ENCODE measurements around the gene FAM216B.
"Not testable (repeated sequence)": the region's sequence is repeated elsewhere in the genome, so short reads cannot be mapped to it uniquely, and the experiment has no call there.

Gene FAM216B

DNA sequence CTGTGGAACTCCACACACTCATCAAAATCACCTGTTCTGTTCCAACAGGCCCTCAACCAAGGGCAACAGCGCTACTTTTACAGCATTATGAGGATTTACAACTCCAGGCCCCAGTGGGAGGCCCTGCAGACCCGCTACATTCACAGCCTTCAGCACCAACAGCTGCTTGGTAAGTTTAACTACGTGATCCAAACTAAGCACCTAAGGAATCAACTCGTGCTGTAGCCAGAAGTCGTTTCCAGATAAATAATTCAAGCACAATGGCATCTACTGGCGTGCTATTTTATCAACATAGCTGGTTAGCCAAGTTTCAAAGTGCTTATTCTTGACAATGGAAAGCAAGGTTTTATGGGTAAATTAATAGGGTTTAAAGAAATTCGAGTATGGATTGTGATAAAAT lies 5.3 kb downstream of the FAM216B start:
- no peak for DNase-seq

DNA sequence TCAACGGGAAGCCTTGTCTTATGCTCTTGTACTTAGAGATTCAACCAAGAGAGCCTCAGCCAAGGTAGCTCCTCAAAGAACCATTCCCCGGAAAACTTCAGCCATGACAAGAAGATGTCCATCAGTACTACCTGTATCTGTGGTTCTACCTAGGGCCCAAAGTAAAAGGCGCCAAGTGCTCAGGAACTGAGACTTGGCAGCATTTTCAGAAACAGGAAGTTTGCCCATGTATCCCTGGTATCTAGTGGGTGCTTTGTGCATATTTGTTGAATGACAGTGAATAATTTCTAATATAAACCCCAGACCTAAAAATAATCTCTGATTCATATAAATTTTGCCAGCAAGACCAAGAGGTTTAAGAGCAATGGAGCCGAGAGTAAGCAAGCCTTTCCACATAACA lies 7.2 kb downstream of the FAM216B start:
- no peak for DNase-seq

DNA sequence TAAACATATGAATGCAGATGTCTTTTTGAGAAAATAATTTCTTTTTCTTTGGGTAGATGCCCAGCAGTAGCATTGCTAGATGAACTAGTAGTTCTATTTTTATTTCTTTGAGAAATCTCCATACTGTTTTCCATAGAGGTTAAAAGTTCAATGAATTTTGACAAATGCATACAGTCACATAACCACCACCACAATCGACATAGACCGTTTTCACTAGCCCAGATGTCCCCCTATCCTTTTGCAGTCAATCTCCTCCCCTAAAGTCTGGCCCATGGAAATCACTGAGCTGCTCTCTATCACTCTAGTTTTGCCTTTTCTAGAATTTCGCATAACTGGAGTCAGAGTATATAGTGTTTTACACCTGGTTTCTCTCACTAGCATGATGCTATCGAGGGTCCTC lies 10.8 kb downstream of the FAM216B start:
- no peak for DNase-seq

DNA sequence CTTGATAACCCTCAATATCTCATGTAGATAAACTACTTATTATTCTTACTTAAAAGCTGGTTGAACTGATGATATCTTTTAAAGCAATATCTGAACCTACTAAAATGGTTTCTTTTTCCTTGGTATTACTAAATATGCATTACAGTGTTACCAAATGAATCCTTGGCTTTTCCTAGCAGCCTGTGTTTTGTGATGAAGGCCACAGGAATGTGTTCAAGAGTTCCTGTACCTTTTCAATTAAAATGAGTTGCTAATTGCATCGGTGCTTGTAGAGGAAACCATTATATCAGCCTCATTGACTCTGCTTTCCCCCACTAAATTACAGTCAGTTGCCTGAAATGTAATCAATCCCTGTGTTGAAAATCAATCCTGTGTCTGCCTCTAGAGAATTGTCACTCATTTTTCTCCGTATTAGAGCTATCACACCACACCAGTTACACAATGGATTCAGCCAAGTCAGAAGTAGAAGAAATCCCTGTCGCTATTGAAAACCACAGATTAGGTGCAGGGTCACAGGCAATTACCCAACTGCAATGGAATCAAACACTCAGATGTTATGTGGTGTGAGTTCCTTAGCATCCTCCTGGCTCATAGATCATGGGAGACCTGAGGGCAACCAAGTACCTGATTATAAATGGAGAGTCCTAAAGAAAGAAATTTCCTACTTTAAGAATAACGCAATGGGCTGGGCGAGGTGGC lies 13.3 kb downstream of the FAM216B start:
- DNase-seq: no peak

DNA sequence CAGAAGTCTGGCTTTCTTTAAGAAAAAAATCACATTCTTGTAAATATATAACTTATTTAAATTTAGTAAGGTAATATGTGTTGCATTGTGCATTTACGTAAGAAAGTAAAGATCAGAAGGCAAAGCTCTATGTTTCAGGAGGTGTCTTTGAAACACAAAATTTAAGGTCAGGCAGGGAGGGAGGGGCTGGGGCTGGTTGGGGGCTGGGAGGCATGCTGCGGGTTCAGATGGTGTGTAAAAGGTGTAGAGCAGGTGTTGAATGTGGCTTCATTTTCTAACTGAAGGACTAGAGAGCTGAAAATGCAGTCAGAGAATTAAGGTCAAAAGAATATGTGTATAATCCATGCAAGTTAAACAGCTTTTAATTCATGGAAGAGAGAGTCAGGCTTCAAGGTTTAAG lies 14.3 kb downstream of the FAM216B start:
- DNase-seq: no peak

DNA sequence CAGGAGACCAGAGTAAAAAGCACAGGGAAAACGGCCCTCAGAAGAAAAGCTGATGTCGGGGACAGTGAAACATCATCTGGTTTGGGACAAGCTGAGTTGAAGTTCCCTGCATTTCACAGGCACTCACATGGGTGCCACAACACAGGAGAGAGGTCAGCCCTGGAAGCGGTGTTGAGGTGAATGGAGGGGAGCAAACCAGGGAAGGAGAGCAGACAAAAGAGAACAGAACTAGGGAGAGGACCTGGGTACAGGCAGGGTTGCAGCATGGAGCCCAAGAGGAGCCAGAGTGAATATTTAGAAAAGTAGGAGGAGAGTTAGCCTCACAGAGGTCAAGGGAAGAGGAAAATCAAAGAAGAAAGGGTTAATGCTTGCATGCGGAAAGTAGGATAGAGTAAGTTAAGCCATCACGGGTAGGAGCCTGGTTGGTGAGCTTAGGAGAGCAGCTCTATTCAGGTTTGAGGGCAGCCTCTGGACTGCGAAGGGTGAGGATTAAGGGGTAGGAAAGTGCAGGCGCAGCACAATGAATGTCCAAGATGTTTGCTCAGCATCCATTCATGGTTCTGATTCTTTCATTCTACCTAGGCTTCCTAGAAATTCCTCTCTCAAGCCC lies 15.5 kb downstream of the FAM216B start:
- DNase-seq: no peak

DNA sequence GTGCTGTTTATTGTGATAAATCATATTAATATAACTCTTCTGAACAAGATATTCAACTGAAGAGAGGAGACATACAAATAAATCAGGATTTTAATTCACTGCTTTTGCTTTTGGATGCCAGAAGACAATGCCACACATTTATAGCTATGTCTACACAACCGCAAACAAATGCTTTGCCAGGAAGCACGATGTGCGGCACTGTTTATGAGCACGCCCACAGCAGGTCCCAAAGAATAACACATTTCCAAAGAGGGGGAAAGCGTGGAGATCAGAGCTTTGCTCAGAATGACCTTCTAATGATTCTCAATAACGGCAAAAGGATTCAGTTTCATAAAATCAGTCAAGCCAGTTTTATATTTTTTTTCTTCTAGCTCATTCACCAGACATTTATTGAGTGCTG lies 16.7 kb downstream of the FAM216B start:
- DNase-seq: no peak

DNA sequence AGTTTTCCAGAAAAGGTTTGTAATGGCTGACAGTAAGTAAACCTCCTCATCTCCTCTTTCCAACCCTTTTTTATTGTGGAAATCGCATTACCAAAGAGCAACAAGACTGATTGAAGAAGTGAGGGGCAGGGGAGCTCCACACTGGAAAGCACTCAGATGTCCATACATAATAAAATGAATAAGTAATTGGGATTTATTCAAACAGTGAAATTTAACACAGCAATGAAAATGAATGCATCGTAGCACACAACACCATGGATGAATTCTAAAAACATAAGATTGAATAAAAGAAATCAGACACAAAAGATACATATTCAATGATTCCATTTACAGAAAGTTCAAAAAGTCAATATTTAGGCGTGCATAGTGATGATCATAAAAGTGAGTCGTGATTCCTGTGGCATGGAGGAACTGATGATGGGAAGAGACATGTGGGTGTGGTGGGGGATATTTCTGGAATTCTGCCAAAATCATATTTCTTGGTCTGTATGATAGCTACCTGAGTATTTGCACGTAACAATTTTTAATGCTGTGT lies 18.8 kb downstream of the FAM216B start:
- no peak for DNase-seq

DNA sequence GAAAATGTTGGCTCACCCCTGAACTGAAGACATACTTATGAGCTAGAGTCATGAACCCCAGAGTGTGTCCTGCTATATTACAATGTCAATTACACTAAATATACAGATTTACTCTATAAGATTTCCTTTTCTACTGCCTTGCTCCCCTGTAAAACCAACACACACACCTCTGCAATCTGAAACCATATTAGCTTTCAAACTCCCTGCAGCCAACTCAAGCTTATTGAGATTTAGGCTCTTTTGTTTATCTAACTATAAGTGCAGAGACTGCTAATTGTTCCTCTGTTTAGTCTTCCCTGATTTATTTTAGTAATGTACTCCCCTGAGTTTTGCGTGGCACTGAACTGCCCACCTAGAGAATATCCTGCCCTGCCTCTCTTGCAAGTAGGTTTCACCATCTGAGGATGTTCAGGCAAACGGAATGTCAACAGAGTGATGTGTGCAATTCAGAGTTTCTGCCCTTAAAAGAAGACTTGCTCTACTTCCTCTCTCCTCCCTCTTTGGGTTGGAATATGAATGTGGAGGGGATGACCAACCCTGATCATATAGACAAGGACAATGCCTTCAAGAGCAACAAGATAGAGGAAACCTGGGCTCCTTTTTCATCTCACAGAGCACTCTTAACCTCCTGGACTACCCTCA lies 22.3 kb downstream of the FAM216B start:
- no peak for DNase-seq

DNA sequence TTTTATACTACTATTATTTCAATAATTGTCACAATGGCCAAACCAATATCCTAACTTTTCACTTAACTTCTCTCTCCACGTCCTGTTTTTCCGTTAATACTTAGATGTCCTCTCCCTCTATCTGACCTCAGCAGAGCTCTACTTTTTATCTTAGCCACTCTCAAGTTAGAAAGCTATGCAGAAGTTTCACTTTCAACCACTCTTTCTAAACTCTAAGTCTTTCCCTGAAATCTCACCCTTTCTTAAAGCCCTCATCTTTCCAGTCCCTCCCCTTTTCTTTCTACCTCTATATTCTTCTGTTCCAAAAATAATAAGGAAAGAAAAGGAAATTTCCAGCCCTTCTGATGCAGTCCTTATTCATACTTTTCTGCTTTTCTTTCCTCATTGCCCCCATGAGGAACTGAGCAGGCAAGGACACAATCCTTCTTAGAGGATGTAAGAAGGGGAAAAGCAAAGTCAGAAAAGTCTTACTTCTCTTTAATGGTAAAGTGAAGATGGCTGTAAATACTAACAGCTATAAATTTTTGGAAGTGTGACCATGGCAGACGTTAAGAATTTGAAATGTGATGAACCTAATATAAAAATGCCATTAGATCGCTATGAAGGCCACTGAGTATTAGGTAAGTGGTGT lies 23.0 kb downstream of the FAM216B start:
- DNase-seq: no peak

DNA sequence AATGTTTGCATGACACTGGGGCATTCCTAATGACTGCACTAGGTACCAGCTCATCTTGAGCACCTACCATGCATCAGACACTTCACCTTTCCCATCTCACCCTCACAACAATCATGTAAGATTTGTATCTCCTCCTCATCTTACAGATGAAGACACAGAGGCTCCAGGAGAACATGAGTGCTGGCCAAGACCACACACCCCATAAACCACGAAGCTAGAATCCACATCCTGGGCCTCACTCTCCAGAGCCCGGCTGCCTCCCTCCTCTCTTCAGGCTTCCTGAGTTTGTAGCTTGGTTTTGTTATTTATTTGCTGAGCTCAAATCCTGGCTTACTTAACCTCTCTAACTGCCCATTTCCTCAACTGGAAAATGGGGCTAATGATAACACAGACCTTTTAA lies 25.9 kb downstream of the FAM216B start:
- DNase-seq: no peak

DNA sequence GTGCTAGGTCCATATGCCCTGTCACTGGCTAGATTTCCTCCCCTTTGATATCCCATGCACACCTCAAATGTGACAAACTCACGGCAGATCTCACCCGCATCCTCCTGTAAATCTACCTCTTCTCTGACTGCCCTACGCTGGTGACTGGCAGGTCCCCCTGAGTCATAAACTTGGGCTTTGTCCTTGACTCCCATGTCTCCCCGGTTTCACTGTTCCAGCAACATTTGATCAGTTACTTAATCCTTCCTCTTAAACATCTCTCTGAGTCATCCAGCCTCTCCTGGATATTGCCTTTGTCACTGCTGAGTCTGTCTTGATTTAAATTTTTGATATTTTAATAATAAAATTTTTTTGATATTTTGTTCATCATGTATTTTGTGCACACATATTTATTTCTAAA lies 26.5 kb downstream of the FAM216B start:
- DNase-seq: no peak

DNA sequence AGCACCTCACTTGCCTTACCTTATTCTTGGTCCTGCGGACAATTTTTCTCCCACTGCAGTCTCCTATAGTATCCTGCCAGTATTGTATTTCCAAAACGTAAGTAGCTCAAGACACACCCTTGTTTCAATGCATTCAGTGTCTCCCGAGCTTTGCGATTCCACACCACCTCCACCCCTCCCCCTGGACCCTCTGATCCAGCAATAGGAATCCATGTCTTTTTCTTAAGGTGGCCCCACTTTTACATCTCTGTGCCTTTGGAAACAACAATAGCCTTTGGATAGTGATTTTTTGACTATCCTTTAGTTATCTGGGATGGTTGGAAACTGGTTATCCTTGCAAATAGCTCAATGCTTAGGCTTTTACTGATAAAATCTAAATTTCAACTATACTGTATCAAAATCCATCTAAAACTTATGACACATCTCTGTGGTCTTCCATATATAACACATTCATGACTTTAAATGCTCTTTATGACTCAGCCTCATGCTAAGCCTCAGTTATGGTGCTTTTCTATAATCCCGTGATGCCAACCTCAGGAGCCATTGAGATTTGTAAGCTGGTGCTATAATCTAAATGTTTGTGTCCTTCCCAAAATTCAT lies 27.1 kb downstream of the FAM216B start:
- DNase-seq: no peak

DNA sequence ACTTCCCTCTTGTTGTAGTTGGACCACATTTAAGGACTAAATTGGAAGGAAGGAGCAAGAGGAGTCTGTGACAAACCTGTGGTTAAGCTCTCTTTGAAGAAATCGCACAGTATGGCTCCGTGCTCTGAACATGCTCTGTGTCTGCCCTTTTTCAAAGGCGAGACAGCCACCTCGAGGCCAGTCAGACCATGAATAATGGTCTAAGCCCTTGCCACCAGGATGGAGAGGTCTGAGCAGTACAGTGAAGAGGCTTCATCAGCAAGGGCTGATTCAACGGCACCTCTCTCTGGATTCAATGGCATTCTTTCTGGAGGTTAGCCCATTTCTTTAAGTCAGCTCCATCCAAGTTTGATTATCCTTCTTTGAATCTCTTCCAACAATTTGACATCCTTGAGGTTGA lies 30.9 kb downstream of the FAM216B start:
- DNase-seq: no peak

DNA sequence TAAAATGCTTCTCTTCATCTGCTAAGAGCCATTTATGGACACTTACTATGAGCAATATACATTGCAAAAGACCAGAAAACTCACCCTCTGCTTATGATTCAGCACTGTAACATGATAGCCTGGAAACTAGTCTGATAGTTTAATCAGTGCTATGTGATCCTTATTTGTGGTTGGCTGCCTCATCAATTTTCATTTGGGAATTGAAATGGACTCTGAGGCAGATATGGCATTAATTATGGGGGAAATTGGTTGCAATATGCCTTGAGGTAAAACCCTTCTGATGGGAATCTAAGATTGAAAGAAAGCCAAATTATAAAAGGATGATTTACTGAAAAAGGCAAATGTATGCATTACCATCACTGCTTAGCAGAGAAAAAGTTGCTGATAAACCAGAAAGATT lies 33.5 kb downstream of the FAM216B start:
- DNase-seq: no peak

DNA sequence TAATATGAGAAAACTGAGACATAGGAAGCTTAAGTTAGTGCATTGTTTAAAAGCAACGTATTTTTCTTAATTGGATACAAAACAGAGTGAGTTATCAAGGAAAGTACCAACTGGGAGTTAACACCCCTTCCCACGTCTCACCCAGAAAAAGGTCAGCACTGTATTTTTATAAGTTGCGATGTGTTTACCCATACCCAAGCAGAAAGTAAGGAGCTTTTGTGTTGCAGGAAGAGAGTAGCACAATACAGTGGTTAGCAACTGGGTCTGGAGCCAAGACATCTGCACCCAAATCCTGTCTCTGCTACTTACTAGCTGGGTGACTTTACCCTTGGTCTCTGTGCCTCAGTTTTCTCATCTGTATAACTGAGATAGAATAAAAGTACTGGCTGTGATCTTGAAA lies 34.3 kb downstream of the FAM216B start:
- no peak for DNase-seq

DNA sequence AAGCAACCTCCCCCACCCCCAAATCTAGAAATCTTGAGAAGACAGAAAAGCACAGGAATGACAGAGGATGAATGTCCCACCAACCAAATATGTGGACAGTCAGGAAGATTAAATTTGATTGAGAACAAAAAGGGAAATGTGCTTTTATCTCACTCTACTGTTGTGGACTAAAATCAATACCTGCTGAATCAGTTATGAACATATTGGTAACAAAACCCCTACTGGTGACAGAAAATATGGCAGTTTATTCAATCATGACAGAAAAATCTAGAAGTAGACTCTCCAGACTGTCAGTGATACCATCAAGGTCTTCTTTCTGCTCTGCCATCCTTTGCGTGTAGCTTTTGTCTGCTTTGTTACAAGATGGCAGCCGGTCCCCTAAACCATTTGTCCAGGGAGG lies 35.2 kb downstream of the FAM216B start:
- no peak for DNase-seq

DNA sequence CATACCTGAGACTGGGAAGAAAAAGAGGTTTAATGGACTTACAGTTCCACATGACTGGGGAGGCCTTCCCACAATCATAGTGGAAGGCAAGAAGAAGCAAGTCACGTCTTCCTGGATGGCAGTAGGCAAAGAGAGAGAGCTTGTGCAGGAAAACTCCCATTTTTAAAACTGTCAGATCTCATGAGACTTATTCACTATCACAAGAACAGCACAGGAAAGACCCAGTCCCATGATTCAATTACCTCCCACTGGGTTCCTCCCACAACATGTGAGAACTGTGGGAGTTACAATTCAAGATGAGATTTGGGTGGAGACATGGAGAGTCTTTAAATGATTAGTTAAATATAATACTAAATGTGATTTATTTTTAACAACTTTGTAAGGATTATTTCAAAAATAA lies 38.3 kb downstream of the FAM216B start:
- DNase-seq: not testable (repeated sequence)

DNA sequence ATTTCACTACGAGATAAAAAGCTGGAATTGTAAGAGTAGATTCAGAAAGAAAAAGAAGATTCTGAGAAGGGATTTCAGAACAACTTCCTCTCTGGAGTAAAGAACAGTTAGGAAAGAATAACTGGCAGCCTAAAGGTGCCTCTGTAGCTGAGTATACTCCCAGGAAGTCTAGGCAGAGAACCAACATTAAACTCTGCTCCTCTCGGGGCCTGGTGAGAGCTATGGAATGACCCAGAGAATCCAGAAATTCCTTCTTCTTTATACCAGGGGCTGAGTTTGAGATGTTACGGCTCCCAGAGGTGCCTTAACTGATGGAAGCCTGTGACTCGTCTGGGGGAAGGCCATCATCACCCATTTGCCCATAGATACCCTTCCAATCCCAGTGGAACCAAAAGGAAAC lies 39.1 kb downstream of the FAM216B start:
- no peak for DNase-seq

DNA sequence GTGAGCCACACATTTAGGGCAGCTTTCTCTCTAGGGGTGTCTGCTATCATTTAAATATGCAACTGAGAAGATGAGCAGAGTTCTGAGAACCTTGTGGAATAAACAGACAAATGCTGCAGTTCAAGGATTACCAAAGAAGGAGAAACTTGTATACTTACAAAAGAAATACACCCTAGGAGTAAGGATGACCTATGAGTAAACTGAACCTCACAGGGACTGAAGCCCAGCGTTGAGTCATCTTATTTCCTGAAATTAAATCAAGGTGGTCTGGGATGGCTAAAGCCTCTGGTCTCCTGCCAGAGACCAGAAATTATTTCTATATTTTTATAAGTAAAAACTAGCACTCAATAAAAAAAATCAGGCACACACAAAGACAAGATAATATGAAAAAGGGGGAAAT lies 40.1 kb downstream of the FAM216B start:
- DNase-seq: no peak

DNA sequence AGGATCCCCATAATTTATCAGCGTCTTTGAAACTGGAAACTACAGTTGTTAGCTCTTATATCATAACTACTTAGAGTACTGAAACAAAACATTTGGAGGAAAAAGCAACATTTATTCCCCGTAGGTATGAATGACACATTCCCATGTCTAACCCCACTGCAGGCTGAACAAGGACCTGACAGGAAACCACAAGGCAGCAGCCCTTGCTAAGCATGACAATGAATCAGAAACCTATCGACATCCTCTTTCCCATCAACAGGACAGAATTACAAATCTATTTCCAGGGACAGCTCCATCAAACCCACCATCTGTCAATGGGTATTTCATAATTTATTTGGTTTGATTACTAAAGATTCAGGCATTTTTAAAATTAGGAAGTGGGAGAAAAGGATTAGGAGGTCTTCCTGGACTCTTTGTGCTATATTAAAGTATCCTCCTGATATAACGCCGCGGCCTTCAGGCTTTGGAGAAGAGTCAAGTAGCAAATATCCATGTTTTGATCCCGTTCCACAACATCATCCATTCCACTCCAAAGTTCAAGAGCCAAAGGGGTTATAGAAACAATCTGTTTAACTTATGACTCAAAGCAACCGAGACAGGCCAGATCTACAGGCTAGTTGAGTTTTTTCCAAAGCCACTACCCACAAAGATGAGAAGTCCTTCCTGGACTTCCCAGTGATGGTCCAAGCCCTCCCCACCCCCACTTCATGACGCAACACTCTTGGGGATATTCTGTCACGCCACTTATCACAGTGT lies 51.1 kb downstream of the FAM216B start:
- no peak for DNase-seq

DNA sequence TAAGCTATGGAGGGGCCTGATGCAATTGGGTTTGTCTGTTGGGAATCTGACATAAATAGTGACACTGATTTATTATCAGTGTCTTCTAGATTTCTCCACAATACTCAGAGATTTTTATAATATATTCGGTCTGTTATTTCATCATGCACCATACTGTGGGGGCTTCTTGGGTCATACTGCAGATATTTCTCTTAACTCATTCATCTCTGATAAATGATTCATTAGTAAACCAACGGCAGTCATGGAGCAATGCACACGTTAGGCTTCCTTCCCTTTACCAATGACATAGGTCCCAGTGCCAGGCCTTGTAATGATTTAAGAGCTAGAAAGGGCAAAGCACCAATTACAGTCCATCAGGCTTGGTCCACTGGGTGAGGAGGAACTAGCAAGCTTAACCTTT lies 53.6 kb downstream of the FAM216B start:
- no peak for DNase-seq

All from NCI-H2227 treated with DMSO at 0.1 percent for 48 hours (cell line).